GM18498 (cell line): ENCODE measurements around the gene SYT15B.
"Not testable (repeated sequence)": the region's sequence is repeated elsewhere in the genome, so short reads cannot be mapped to it uniquely, and the experiment has no call there.

Experiments used
- ATAC-seq: cut with Tn5 transposase; IDR thresholded peaks from one replicate; pipeline ENCODE4 v1.9.1; 2021; ENCODE audit warnings: mild to moderate bottlenecking, moderate library complexity; ENCODE audit not compliant: unreplicated experiment

Gene SYT15B

GRCh38 chr10:47730911-47731310 is 32.5 kb downstream of the SYT15B start:
- not testable (repeated sequence) for ATAC-seq

GRCh38 chr10:47725740-47726139 is 37.7 kb downstream of the SYT15B start:
- ATAC-seq: not testable (repeated sequence)

- ATAC-seq: not testable (repeated sequence)
Measured at GRCh38 chr10:47725047-47725446, 38.3 kb downstream of the SYT15B start.

GRCh38 chr10:47724119-47724518 is 39.3 kb downstream of the SYT15B start:
- ATAC-seq: not testable (repeated sequence)

- not testable (repeated sequence) for ATAC-seq
Measured at GRCh38 chr10:47723362-47723761, 40.0 kb downstream of the SYT15B start.

GRCh38 chr10:47717011-47717769 is 46.2 kb downstream of the SYT15B start:
- ATAC-seq: not testable (repeated sequence)
